HepG2 (cell line): ENCODE measurements around the gene MRO. TPM values are rescaled to one million over a fixed set of nuclear protein-coding genes. Genes with fewer than 3 reads are reported as not detected.

Experiments
- E2F2 ChIP-seq: sonication (generic); formaldehyde crosslinking; IDR thresholded peaks from 2 replicates; pipeline ENCODE4 v1.4.0; 2020; ENCODE audit warnings: missing genetic modification reagents, borderline replicate concordance
- HNRNPK ChIP-seq: fragments of 200-400 bp; formaldehyde crosslinking; IDR thresholded peaks from 2 replicates; pipeline ENCODE4 v1.6.1; 2018; ENCODE audit warnings: low read length, low read depth, moderate library complexity, mild to moderate bottlenecking; ENCODE audit not compliant: poor library complexity, severe bottlenecking
- SMARCE1 ChIP-seq: fragments of 450-650 bp; IDR thresholded peaks from 2 replicates; pipeline ENCODE4 v1.6.1; 2017; ENCODE audit warnings: borderline replicate concordance
- TFAP4 ChIP-seq: sonication (generic); IDR thresholded peaks from 2 replicates; pipeline ENCODE4 v1.6.1; 2016; ENCODE audit warnings: low read depth, borderline replicate concordance
- YEATS2 ChIP-seq: sonication (generic); formaldehyde crosslinking; IDR thresholded peaks from 2 replicates; pipeline ENCODE4 v1.4.0; 2020; ENCODE audit warnings: missing genetic modification reagents, borderline replicate concordance
- ZFYVE20 ChIP-seq: sonication (generic); formaldehyde crosslinking; IDR thresholded peaks from 2 replicates; pipeline ENCODE4 v1.8.0; 2023; ENCODE audit warnings: low read depth, mild to moderate bottlenecking, moderate library complexity, missing genetic modification reagents, borderline replicate concordance
- ZNF281 ChIP-seq: sonication (generic); formaldehyde crosslinking; IDR thresholded peaks from 2 replicates; pipeline ENCODE4 v1.4.0; 2020; ENCODE audit warnings: missing genetic modification reagents, borderline replicate concordance
- ZNF335 ChIP-seq: sonication (generic); formaldehyde crosslinking; IDR thresholded peaks from 2 replicates; pipeline ENCODE4 v1.4.0; 2020; ENCODE audit warnings: missing genetic modification reagents
- ZNF513 ChIP-seq: sonication (generic); formaldehyde crosslinking; conservative IDR thresholded peaks from 2 replicates; pipeline ENCODE4 v1.5.0; 2020; ENCODE audit warnings: missing genetic modification reagents
- ZNF773 ChIP-seq: sonication (generic); formaldehyde crosslinking; IDR thresholded peaks from 2 replicates; pipeline ENCODE4 v1.4.0; 2020; ENCODE audit warnings: missing genetic modification reagents, borderline replicate concordance
- polyA plus RNA-seq, 8 experiments: library from polyadenylated mRNA; depleted of rRNA in 3 of 8; stranded (reverse) in 7 of 8; unstranded in 1 of 8; fragments of >200 nt; fragmentation: Illumina TruSeq in 4 of 8; extraction: Trizol in 4 of 8; gene quantifications; 2 replicates each; pipeline versions ENCODE4 v1.2.1 to v1.2.3, GENCODE V29; 2011 to 2016; ENCODE audit warnings: low read depth in 4 of 8, missing spikeins in 1 of 8, mixed read lengths in 1 of 8; ENCODE audit not compliant: insufficient read depth in 1 of 8
- total RNA-seq, 5 experiments: library from RNA; depleted of rRNA; stranded (reverse); fragments of >200 nt; fragmentation: Illumina TruSeq; extraction: Trizol; gene quantifications; 2 replicates each; pipeline ENCODE4 v1.2.3, GENCODE V29; 2016; ENCODE audit warnings: low read depth in 1 of 5

Gene MRO
- total and polyA plus RNA-seq, 2 of the 13 experiments (the other 11 are each of a cell fraction or from before 2014, with no cell fraction given) = not detected

GRCh38 chr18:50814395-50814794 is 5.4 kb downstream of the MRO start (continued):
- TF ChIP-seq HNRNPK (no peak), ZNF773 (CRISPR knock-in tag) (no peak), ZNF335 (CRISPR knock-in tag) (no peak), ZFYVE20 (CRISPR knock-in tag) (no peak), E2F2 (CRISPR knock-in tag) (no peak), ZNF281 (CRISPR knock-in tag) (no peak), YEATS2 (no peak), SMARCE1 (no peak), TFAP4 (no peak), ZNF513 (no peak)
- TF ChIP-seq, all 625 proteins: peak for 0
